Lung (tissue), 12 donors: Measurements from ENCODE around the gene PDXP. TPM values are rescaled to one million over a fixed set of nuclear protein-coding genes. Genes with fewer than 3 reads are reported as not detected.

ENCODE experiments used
- ATAC-seq: fragments of 200-7000 bp; cut with Tn5 transposase; one replicate; pipeline ENCODE4 v1.9.1; 2020; ENCODE audit warnings: moderate number of reproducible peaks; ENCODE audit not compliant: insufficient read depth, low FRiP score
- DNase-seq, 3 donors: peaks; one replicate each; pipeline ENCODE4 v3.0.0-alpha.2; 2013 to 2017
- H3K27ac ChIP-seq, 2 donors: one replicate each; pipeline ENCODE4 v1.5.1; 2013; ENCODE audit warnings: mild to moderate bottlenecking in 2 of 2, moderate library complexity in 2 of 2, control low read depth in 1 of 2, inconsistent platforms in 1 of 2, low read depth in 1 of 2, low read length in 1 of 2
- H3K27me3 ChIP-seq, 3 donors: one replicate each; pipeline ENCODE4 v1.5.1; 2013; ENCODE audit warnings: low read length in 2 of 3; ENCODE audit not compliant: control insufficient read depth in 3 of 3, insufficient read depth in 3 of 3
- H3K36me3 ChIP-seq, 4 donors: one replicate each; pipeline ENCODE4 v1.5.1; 2013; ENCODE audit warnings: low read length in 4 of 4, mild to moderate bottlenecking in 1 of 4, moderate library complexity in 1 of 4; ENCODE audit not compliant: control insufficient read depth in 4 of 4, insufficient read depth in 4 of 4
- H3K4me1 ChIP-seq, 5 donors: one replicate each; pipeline ENCODE4 v1.5.1; 2013; ENCODE audit warnings: low read length in 5 of 5, mild to moderate bottlenecking in 2 of 5, moderate library complexity in 1 of 5; ENCODE audit not compliant: control insufficient read depth in 5 of 5, insufficient read depth in 5 of 5
- H3K4me3 ChIP-seq: one replicate; pipeline ENCODE4 v1.5.1; 2013; ENCODE audit warnings: mild to moderate bottlenecking, control low read depth, moderate library complexity
- H3K9ac ChIP-seq, 2 donors: one replicate each; pipeline ENCODE4 v1.5.1; 2013; ENCODE audit warnings: low read length in 2 of 2, control low read depth in 1 of 2; ENCODE audit not compliant: insufficient read depth in 1 of 2
- H3K9me3 ChIP-seq, 4 donors: one replicate each; pipeline ENCODE4 v1.5.1; 2013; ENCODE audit warnings: low read length in 3 of 4, mild to moderate bottlenecking in 1 of 4, moderate library complexity in 1 of 4; ENCODE audit not compliant: control insufficient read depth in 4 of 4, insufficient read depth in 3 of 4
- CTCF ChIP-seq: IDR thresholded peaks from 2 replicates; pipeline ENCODE4 v1.5.1; 2012; ENCODE audit warnings: mild to moderate bottlenecking; ENCODE audit errors: control extremely low read depth, extremely low read depth
- WGBS, 2 donors: extraction: QIAGEN DNeasy Blood & Tissue Kit; methylation state at CpG; one replicate each; pipeline ENCODE4 v1.1.7; 2013; 5-methylcytosine and 5-hydroxymethylcytosine counted together
- polyA plus RNA-seq, 2 donors: library from polyadenylated mRNA; stranded (reverse); fragments of 200-250 nt; gene quantifications; one replicate each; pipeline ENCODE4 v1.2.1, GENCODE V29; 2013
- total RNA-seq, 2 donors: library from RNA; depleted of rRNA in 1 of 2; stranded (reverse); fragments of >200 nt in 1 of 2; gene quantifications; one replicate each; pipeline ENCODE4 v1.2.1, GENCODE V29; 2014 to 2021
- donor health status: control.
- donor health status: control.
- donor health status: Bipolar disorder and iron deficiency.
- donor health status: healthy.
- donor health status: DM: yes; HTN: yes; CAD: no.

The PDXP gene
- total and polyA plus RNA-seq, 4 donors, result 4.4 to 7.4 (median 6.5) TPM

- Histone ChIP-seq H3K27ac (peak within 1 kb of the TSS in 1 of 2 donors; percentile 57), H3K4me3 (peak within 1 kb of the TSS; percentile 14), H3K9me3 (no peaks in the 10 kb centered on the region), H3K27me3 (no peaks in the 10 kb centered on the region), H3K36me3 (peaks cover 0 to 11% (median 3%) of the 10 kb centered on the region in 4 donors), H3K4me1 (peaks cover 2 to 67% (median 32%) of the 10 kb centered on the region in 5 donors), H3K9ac (peak within 1 kb of the TSS; percentile 11 to 67)
- ATAC-seq (peak; percentile 43), DNase-seq (peak; percentile 69 to 83 (median 71))
- TF ChIP-seq CTCF, result no peak
- WGBS, 2 donors, result 7 to 11% methylated on average over 25 to 57 of the region's 57 CpGs
Observed at GRCh38 chr22:37639070-37639760, 19.3 kb upstream of the PDXP start, which contains the start of gene SH3BP1. Gene SH3BP1 (plus strand): TSS chr22:37639669. CDS start chr22:37639788, 119 bp downstream.

GRCh38 chr22:37639771-37640590 is 18.5 kb upstream of the PDXP start:
- no peak for DNase-seq
- TF ChIP-seq CTCF, result no peak
- peaks cover 0 to 18% (median 8%) of the 10 kb centered on the region in 4 donors for H3K36me3 ChIP-seq
- no peak for ATAC-seq
- H3K9me3 ChIP-seq, result no peaks in the 10 kb centered on the region
- H3K9ac ChIP-seq, result peak overlapping the region in 1 of 2 donors; percentile 67
- 3 to 5% methylated on average over 12 to 26 of the region's 27 CpGs for WGBS, 2 donors
- H3K27ac ChIP-seq, result peak overlapping the region in 1 of 2 donors; percentile 48
- peaks cover 0 to 59% (median 25%) of the 10 kb centered on the region in 5 donors for H3K4me1 ChIP-seq
- H3K4me3 ChIP-seq, result peak overlapping the region; percentile 14
- no peaks in the 10 kb centered on the region for H3K27me3 ChIP-seq

- TF ChIP-seq CTCF, result no peak
- no peak for ATAC-seq
- peaks cover 0 to 50% (median 24%) of the 10 kb centered on the region in 5 donors for H3K4me1 ChIP-seq
- H3K27ac ChIP-seq, result no peak overlapping the region
- no peak overlapping the region for H3K4me3 ChIP-seq
- H3K27me3 ChIP-seq, result no peaks in the 10 kb centered on the region
- no peak overlapping the region for H3K9ac ChIP-seq
- DNase-seq, result no peak
- no peaks in the 10 kb centered on the region for H3K9me3 ChIP-seq
- WGBS, 2 donors, result 72 to 75% methylated on average over 15 to 24 of the region's 24 CpGs
- H3K36me3 ChIP-seq, result peaks cover 0 to 27% (median 11%) of the 10 kb centered on the region in 4 donors
Observed at GRCh38 chr22:37640591-37641560, 17.6 kb upstream of the PDXP start.
